ENCODE data around the gene CNTLN. TPM values are rescaled to one million over a fixed set of nuclear protein-coding genes. Genes with fewer than 3 reads are reported as not detected.

Gene CNTLN
- total RNA-seq, 1 donor from 2014 or later = 7.8 TPM

DNA sequence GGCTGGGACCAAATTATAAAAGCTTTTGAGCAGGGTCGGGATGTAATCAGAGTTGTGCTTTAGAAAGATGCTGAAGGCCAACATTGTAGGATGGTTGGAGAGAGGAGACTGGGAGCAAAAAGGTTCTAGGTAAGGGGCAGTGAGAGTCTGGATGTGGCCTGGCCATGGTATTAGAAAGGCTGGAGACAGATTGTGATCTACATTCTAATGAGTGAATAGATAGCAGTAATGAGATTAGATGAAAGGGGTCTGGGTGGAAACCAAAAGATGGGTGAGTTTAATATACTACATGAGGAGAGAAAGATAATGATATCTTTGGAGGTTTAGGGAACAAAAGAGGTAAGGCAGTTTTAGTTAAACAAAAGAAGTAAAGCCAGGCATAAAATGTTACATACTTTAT is 355.3 kb downstream of the CNTLN start:
- Mint-ChIP-seq H3K27me3 (ENCODE audit: low read depth) (no peaks in the 10 kb centered on the region), H3K4me1 (ENCODE audit: low read depth) (no peaks in the 10 kb centered on the region), H3K4me3 (ENCODE audit: unreplicated experiment) (no peak overlapping the region), H3K36me3 (ENCODE audit: low read depth) (peaks cover 3% of the 10 kb centered on the region), H3K9me3 (ENCODE audit: low read depth) (no peaks in the 10 kb centered on the region), H3K27ac (ENCODE audit: unreplicated experiment) (no peak overlapping the region)
- TF ChIP-seq, protein P1, sequence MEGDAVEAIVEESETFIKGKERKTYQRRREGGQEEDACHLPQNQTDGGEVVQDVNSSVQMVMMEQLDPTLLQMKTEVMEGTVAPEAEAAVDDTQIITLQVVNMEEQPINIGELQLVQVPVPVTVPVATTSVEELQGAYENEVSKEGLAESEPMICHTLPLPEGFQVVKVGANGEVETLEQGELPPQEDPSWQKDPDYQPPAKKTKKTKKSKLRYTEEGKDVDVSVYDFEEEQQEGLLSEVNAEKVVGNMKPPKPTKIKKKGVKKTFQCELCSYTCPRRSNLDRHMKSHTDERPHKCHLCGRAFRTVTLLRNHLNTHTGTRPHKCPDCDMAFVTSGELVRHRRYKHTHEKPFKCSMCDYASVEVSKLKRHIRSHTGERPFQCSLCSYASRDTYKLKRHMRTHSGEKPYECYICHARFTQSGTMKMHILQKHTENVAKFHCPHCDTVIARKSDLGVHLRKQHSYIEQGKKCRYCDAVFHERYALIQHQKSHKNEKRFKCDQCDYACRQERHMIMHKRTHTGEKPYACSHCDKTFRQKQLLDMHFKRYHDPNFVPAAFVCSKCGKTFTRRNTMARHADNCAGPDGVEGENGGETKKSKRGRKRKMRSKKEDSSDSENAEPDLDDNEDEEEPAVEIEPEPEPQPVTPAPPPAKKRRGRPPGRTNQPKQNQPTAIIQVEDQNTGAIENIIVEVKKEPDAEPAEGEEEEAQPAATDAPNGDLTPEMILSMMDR (IDR thresholded peaks at IDR 0.05) = no peak
- no peak for DNase-seq (ENCODE audit: low spot score)

DNA sequence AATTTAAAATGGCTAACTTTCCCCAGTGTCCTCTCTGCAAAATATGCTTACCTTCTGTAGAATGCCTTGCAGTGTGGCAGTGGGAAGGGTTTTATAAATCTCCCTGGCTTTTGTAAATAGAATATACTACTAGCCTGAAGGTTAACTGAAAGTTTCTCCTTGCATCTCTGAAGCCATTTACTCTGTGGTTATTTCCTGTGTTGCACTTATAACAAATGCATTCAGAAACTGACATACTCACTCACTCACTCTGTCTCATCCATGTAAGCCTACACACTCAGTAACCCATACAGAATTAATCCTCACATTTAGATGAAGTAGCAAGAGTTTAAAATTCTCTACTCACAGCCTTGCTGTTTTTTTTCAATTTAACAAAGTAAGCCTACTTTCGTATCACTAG is 356.9 kb downstream of the CNTLN start:
- Mint-ChIP-seq H3K27ac (ENCODE audit: unreplicated experiment) (no peak overlapping the region), H3K9me3 (ENCODE audit: low read depth) (no peaks in the 10 kb centered on the region), H3K4me3 (ENCODE audit: unreplicated experiment) (no peak overlapping the region), H3K36me3 (ENCODE audit: low read depth) (no peaks in the 10 kb centered on the region), H3K4me1 (ENCODE audit: low read depth) (no peaks in the 10 kb centered on the region), H3K27me3 (ENCODE audit: low read depth) (no peaks in the 10 kb centered on the region)
- TF ChIP-seq, protein P1 (IDR thresholded peaks at IDR 0.05) = no peak
- no peak for DNase-seq (ENCODE audit: low spot score)

DNA sequence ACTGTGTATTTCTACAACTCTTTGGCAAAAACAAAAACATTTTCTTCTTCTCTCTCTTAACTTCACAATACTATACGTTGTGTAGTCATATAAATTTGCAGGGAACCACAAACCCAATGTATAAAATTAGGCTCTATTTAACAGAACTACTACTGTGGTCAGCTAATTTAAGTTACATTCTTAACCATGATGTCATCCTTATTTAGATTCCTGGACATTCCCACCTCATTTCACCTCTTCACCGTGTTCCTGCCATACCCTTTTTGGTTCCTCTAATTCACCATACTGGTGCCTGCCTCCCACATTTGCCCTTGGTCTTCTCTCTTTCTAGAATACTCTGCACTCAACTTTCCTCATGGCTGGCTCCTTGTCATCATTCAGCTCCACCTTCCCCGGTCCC is 368.4 kb downstream of the CNTLN start:
- H3K27ac Mint-ChIP-seq (ENCODE audit: unreplicated experiment) = no peak overlapping the region
- H3K9me3 Mint-ChIP-seq (ENCODE audit: low read depth) = peaks cover 6% of the 10 kb centered on the region
- DNase-seq (ENCODE audit: low spot score) = no peak
- no peak overlapping the region for H3K4me3 Mint-ChIP-seq (ENCODE audit: unreplicated experiment)
- TF ChIP-seq, protein P1 (IDR thresholded peaks at IDR 0.05) = no peak
- peaks cover 2% of the 10 kb centered on the region for H3K36me3 Mint-ChIP-seq (ENCODE audit: low read depth)
- no peaks in the 10 kb centered on the region for H3K27me3 Mint-ChIP-seq (ENCODE audit: low read depth)
- H3K4me1 Mint-ChIP-seq (ENCODE audit: low read depth) = no peaks in the 10 kb centered on the region

DNA sequence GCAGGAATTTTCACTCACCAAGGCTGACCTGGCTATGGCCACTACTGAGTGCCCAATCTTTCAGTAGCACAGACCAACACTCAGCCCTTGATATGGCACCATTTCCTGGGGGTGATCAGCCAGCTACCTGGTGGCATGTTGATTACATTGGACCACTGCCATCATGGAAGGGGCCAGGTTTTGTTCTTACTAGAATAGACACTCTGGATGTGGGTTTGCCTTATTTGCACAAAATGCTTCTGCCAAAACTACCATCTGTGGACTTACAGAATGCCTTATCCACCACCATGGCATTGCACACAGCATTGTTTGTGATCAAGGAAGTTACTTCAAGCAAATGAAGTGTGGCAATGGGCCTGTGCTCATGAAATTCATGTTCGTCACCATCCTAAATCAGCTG is 374.3 kb downstream of the CNTLN start:
- TF ChIP-seq, protein P1 (IDR thresholded peaks at IDR 0.05) = no peak
- no peak overlapping the region for H3K27ac Mint-ChIP-seq (ENCODE audit: unreplicated experiment)

DNA sequence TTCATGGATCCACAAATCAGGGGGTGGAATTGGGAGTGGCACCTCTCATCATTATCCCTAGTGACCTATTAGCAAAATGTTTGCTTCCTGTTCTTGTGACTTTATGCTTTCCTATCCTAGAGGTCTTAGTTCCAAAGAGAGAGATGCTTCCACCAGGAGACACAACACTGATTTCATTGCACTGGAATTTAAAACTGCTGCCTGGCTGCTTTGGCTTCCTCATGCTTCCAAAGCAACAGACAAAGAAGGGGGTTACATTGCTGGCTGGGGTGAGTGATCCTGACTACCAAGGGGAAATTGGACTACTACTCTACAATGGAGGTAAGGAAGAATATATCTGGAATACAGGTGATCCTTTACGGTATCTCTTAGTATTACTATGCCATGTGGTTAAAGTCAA is 374.9 kb downstream of the CNTLN start:
- H3K9me3 Mint-ChIP-seq (ENCODE audit: low read depth) = peaks cover 6% of the 10 kb centered on the region
- H3K27ac Mint-ChIP-seq (ENCODE audit: unreplicated experiment) = no peak overlapping the region
- DNase-seq (ENCODE audit: low spot score) = no peak
- H3K27me3 Mint-ChIP-seq (ENCODE audit: low read depth) = no peaks in the 10 kb centered on the region
- H3K4me3 Mint-ChIP-seq (ENCODE audit: unreplicated experiment) = no peak overlapping the region
- peaks cover 4% of the 10 kb centered on the region for H3K4me1 Mint-ChIP-seq (ENCODE audit: low read depth)
- TF ChIP-seq, protein P1 (IDR thresholded peaks at IDR 0.05) = no peak
- no peaks in the 10 kb centered on the region for H3K36me3 Mint-ChIP-seq (ENCODE audit: low read depth)

More for the DNA sequence above, 374.3 kb downstream of the CNTLN start:
- peaks cover 4% of the 10 kb centered on the region for H3K4me1 Mint-ChIP-seq (ENCODE audit: low read depth)
- no peak for DNase-seq (ENCODE audit: low spot score)
- H3K9me3 Mint-ChIP-seq (ENCODE audit: low read depth) = peaks cover 6% of the 10 kb centered on the region
- no peaks in the 10 kb centered on the region for H3K27me3 Mint-ChIP-seq (ENCODE audit: low read depth)
- no peak overlapping the region for H3K4me3 Mint-ChIP-seq (ENCODE audit: unreplicated experiment)
- H3K36me3 Mint-ChIP-seq (ENCODE audit: low read depth) = peaks cover 2% of the 10 kb centered on the region
